Transverse colon (tissue), 4 donors: ENCODE results near the gene PRMT2.

Experiments
- CTCF ChIP-seq, 5 experiments: fragments of 200-600 bp in 3 of 5; fragments of 450-650 bp in 2 of 5; sonication (generic) in 3 of 5; IDR thresholded peaks; 1 replicate in 2 of 5; 2 replicates in 3 of 5; pipeline ENCODE4 v1.5.1; 2016 to 2017; ENCODE audit warnings: antibody characterized with exemption in 5 of 5, inconsistent platforms in 3 of 5, mild to moderate bottlenecking in 2 of 5, moderate library complexity in 1 of 5
- EP300 ChIP-seq: sonication (generic); formaldehyde crosslinking; IDR thresholded peaks from one replicate; pipeline ENCODE4 v1.6.1; 2017; ENCODE audit warnings: antibody characterized with exemption, low read depth
- POLR2A ChIP-seq: fragments of 450-650 bp; IDR thresholded peaks from one replicate; pipeline ENCODE4 v1.6.1; 2016; ENCODE audit warnings: antibody characterized with exemption, mild to moderate bottlenecking, moderate library complexity
- POLR2AphosphoS5 ChIP-seq, 3 donors: sonication (generic); formaldehyde crosslinking; IDR thresholded peaks; one replicate each; pipeline ENCODE4 v1.6.1; 2016; ENCODE audit warnings: antibody characterized with exemption in 3 of 3

- TF ChIP-seq POLR2AphosphoS5 (IDR thresholded peaks at IDR 0.05) (no peak), POLR2A (no peak), CTCF (IDR thresholded peaks at IDR 0.05) (no peak), EP300 (no peak)
These were observed 11.4 kb upstream of the PRMT2 start for GRCh38 chr21:46624050-46624449.
